Activated T-cell treated with anti-CD3 and anti-CD28 coated beads for 48 hours (primary cell): ENCODE measurements around the gene PLXND1.
"Not testable (repeated sequence)": the region's sequence is repeated elsewhere in the genome, so short reads cannot be mapped to it uniquely, and the experiment has no call there.

Source experiments
- DNase-seq: peaks from one replicate; pipeline ENCODE4 v3.0.0-alpha.2; 2020; ENCODE audit warnings: low read depth

PLXND1 gene

DNA sequence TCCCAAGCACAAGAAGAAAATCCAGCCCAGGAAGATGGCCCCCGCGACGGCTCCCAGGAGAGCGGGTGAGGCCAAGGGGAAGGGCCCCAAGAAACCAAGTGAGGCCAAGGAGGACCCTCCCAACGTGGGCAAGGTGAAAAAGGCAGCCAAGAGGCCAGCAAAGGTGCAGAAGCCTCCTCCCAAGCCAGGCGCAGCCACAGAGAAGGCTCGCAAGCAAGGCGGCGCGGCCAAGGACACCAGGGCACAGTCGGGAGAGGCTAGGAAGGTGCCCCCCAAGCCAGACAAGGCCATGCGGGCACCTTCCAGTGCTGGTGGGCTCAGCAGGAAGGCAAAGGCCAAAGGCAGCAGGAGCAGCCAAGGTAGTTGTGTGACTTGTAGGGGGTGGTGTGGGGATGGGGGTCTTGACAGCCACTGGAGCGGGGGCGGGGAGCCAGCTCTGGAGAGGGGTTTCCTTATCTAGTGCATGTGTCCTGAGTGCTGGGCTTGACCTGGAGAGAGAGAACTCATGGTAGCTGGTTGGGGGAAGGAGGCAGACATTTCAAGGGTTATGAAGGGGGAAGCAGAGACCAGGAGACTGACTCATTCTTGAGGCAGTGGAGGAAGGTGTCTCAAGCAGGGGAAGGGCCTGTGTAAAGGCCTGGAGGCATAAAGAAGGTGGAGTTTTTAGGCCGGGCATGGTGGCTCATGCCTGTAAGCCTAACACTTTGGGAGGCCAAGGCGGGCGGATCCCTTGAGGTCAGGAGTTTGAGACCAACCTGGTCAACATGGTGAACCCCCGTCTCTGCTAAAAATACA lies 57.3 kb downstream of the PLXND1 start:
- DNase-seq, result no peak

DNA sequence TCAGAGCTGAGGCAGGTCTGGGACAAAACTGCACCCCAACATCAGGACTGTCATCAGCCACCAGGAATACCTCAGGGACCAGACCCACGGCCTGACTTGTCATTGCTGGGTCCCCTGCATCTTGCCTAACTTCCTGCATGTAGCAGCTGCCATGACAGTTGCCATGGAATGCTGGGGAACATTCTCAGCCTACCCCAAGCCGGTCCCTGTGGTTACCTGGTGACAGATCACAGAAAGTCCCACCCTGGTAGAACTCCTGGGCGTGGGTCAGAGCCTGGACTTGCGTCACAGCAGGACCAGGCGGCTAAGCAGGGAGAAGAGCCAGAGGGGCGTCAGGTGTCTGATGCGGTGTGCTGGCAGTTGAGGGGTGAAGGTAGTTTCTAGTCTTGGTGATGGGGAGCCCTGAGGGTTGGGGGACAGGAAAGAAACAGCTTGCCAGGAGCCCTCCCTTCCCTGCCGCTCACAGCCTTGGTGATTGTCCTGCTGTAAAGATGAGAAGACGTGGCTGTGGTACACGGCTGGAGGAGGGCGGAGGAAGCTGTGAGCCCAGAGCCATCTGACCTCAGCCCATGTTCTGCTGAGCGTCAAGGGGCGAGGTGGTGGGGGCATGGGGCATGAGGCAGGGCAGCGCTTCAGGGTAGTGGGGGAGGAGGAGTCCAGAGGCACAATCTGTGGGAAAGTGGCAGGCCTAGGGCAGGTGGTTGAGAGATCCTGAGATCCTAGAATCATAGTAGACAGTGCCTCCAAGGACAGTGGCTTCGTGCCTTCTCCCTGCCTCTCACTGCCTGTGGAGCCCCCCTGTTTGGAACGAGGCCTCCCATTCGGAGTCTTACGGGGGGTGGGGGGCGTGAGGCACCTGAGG lies 58.1 kb downstream of the PLXND1 start:
- DNase-seq, result no peak

DNA sequence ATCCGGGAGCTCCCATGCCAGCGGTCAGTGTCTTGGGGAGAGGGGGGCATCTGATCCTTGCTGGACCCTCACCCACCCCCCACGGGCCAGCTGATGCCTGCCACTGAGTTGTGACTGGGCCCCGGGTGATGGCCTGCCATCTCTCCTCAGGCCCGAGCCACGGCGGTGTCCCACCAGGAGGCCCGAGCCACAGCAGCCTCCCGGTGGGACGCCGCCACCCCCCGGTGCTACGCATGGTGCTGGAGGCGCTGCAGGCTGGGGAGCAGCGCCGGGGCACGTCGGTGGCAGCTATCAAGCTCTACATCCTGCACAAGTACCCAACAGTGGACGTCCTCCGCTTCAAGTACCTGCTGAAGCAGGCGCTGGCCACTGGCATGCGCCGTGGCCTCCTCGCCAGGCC lies 59.2 kb downstream of the PLXND1 start:
- DNase-seq, result no peak

DNA sequence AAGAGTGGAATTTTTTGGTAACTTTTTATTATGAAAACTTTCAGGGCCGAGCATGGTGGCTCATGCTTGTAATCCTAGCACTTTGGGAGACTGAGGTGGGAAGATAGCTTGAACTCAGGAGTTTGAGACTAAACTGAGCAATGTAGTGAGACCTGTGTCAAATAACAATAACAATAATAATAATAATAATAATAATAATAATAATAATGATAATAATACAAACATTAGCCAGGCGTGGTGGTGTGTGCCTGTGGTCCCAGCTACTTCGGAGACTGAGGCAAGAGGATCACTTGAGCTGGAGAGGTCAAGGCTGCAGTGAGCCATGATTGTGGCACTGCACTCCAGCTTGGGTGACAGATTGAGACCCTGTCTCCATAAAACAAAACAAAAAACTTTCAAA lies 60.5 kb downstream of the PLXND1 start:
- not testable (repeated sequence) for DNase-seq

DNA sequence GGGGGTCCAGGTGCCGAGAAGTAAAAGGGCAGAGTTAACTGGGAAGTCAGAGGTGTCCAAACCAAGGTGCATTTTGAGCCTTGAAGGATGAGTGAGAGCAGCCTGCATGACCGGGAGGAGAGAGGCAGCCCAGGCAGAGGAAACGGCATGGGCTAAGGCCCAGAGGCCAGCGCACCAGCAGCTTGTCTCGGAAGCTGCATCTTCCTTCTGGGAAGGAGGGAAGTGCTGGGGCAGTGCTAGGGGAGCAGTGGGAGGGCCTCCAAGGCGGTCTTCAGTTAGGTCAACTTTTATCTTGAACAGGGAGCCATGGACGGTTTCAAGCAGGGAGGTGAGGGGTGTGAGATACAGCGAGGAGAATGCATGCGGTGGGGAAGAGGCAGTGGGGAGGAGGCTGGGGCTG lies 62.5 kb downstream of the PLXND1 start:
- no peak for DNase-seq

DNA sequence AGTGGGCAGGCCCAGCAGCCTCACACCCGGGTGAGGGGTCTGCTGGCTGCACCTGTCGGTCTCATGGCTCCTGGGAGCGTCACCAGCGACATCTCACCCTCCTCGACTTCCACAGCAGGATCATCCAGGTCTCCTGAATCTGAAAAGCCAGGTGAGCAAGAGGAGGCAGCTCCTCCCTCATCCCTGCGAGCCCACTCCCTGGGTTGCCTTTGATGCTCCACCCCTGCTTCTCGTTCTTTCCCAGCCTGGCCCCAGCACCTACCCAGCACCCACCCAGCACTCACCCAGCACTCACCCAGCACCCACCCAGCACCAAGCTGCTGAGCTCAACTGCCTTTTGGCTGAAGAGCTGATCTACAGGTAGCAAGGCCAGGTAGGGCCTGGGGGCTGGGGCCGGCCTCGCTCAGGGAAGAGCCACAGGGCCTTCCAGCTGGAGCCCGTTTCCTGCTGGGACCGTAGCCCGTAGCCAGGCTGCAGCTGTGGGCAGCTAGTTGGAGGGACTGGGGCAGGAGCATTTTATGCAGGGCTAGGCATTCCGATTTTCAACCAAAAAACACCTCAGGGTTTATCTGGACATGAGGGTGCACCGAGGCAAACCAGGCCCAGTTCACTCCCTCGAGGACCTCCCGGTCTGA lies 63.2 kb downstream of the PLXND1 start, which contains the start of gene H1-8:
Gene H1-8, plus strand, starts transcription at position 20 of the 635 bp plus-strand sequence. Its CDS starts 44 bp downstream, at position 64.
- no peak for DNase-seq

DNA sequence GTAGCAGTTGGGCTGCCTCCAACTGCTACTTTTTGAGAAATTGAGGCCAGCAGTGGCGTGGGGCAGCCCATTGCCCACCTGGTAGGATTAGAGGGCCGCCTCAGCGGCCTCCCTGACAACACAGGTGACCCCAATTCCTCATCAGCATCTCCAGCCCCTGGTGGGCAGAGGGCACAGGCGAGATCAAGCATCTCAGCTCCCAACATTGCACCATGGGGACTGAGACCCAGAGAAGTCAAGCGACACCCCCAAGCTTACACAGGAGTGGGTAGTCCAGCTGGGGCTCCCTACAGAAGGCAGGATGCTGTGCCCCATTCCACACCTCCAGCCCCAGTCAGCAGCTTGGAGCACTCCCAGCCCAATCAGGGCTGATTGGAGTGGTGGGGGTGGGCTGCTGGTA lies 63.7 kb downstream of the PLXND1 start:
- no peak for DNase-seq

DNA sequence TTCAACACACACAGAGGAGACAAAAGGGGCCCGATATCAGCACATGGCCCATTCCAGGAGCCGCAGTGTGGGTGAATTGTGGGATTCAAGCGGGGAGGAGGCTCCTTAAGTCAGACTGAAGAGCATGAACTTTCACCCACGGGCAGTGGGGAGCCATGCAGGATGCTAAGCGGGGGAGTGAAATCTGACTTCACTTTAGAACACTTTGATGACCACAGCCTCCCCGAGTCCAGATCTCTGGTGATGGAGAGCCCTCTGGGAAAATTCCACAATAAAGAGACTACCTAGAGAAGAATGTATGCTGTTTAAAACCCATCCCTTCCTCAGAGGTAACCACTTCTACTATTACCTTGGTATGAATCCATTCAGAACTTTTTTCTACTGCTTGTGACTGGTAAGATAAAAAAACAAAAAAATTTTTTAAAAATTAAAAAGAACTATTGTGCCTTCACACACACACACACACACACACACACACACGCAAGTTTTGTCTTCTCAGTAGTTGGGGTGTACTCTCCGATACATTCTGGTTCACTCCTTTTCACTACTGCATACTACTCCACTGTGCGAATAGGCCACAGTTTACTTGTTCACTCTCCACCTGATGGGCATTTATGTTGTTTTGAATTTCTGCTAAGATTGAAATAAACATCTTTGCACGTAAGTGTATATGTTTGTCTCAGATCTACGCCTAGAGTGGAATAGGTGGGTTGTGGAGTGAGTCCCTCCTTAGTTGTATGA lies 65.5 kb downstream of the PLXND1 start:
- DNase-seq, result no peak

DNA sequence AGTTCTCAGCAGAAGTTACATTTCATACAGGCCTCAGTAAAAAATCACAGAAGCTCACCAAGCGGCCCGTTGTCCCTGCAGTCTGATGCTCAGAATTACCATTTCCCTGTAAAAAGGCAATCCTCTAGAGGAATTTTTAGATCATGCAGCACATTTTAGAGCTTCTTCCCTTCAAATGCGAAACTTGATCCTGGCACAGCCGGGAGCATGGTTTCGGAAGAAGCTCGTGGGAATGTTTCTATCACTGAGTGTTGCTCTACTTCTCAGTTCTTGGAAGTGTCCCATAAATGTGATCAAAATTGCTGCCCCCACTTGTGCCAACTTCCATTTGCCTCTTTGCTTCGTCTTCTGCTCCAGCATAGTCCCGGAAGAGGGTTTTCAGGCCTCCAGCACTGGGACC lies 67.3 kb downstream of the PLXND1 start:
- DNase-seq, result no peak

DNA sequence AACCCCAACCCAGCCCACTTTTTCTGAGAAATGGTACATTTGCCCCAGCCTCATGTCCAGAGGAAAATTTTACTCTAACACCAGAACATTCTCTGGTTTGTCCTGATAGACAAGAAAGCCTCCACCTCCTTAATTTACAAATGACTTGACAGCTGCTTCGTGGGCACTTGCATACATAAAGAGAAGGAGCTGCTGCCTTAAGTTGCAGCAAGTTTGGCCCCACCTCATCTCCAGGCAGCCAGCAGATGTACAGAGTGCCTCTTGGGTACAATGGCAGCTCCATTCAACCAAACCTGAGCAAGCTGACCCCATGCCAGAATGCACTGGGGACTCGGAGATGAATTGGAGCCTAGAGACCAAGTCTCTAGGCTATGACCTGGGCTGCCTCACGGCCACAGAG lies 69.7 kb downstream of the PLXND1 start:
- DNase-seq, result no peak

DNA sequence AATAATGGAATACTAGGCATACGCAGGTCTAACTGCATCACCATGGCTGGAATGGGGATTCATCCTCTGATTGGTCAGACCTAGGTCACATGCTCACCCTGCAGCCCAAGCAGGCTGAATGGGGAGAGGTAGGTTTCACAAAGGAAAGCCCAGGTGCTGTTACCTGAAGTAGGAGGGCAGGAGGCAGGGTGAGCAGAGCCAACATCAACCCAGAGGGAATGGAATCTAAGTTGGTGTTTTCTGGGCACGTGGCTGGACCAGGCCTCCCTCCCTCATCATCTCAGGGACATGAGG lies 70.2 kb downstream of the PLXND1 start:
- no peak for DNase-seq

DNA sequence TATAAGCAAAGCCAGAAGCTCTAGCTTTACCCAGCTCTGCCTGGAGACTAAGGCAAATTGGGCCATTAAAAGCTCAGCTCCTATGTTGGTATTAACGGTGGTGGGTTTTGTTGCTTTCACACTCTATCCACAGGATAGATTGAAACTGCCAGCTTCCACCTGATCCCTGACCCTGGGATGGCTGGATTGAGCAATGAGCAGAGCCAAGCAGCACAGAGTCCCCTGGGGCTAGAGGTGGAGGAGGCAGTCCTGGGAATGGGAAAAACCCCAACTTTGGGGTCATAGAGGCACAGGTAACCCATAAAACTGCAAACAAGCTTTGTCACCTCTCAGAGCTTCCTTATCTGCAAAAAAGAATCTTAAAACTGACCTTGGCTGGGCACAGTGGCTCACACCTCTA lies 71.4 kb downstream of the PLXND1 start:
- no peak for DNase-seq

DNA sequence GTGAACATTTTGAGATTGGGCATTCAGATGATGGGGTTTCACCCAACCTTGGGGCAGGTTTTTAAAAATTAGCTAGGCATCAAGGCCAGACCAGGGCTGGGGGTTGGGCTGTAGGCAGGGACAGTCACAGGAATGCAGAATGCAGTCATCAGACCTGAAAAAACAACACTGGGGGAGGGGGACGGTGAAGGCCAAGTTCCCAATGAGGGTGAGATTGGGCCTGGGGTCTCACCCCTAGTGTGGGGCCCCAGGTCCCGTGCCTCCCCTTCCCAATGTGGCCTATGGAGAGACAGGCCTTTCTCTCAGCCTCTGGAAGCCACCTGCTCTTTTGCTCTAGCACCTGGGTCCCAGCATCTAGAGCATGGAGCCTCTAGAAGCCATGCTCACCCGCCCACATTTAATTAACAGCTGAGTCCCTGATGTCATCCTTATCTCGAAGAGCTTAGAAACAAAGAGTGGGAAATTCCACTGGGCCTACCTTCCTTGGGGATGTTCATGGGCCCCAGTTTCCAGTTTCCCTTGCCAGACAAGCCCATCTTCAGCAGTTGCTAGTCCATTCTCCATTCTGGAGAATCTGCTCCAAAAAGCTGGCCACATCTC lies 71.9 kb downstream of the PLXND1 start:
- no peak for DNase-seq

DNA sequence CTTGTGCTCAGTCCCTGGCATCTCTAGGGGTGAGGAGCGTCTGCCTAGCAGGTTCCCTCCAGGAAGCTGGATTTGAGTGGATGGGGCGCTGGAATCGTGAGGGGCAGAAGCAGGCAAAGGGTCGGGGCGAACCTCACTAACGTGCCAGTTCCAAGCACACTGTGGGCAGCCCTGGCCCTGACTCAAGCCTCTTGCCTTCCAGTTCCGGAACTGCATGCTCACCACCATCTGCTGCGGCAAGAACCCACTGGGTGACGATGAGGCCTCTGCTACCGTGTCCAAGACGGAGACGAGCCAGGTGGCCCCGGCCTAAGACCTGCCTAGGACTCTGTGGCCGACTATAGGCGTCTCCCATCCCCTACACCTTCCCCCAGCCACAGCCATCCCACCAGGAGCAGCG lies 73.1 kb downstream of the PLXND1 start:
- no peak for DNase-seq

DNA sequence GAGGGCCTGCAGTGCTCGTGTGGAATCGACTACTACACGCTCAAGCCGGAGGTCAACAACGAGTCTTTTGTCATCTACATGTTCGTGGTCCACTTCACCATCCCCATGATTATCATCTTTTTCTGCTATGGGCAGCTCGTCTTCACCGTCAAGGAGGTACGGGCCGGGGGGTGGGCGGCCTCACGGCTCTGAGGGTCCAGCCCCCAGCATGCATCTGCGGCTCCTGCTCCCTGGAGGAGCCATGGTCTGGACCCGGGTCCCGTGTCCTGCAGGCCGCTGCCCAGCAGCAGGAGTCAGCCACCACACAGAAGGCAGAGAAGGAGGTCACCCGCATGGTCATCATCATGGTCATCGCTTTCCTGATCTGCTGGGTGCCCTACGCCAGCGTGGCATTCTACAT lies 74.2 kb downstream of the PLXND1 start:
- DNase-seq, result no peak

DNA sequence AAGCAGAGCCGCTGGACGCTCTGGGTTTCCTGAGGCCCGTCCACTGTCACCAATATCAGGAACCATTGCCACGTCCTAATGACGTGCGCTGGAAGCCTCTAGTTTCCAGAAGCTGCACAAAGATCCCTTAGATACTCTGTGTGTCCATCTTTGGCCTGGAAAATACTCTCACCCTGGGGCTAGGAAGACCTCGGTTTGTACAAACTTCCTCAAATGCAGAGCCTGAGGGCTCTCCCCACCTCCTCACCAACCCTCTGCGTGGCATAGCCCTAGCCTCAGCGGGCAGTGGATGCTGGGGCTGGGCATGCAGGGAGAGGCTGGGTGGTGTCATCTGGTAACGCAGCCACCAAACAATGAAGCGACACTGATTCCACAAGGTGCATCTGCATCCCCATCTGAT lies 74.8 kb downstream of the PLXND1 start:
- DNase-seq, result no peak

DNA sequence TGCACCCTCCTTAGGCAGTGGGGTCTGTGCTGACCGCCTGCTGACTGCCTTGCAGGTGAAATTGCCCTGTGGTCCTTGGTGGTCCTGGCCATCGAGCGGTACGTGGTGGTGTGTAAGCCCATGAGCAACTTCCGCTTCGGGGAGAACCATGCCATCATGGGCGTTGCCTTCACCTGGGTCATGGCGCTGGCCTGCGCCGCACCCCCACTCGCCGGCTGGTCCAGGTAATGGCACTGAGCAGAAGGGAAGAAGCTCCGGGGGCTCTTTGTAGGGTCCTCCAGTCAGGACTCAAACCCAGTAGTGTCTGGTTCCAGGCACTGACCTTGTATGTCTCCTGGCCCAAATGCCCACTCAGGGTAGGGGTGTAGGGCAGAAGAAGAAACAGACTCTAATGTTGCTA lies 75.7 kb downstream of the PLXND1 start:
- DNase-seq, result no peak

DNA sequence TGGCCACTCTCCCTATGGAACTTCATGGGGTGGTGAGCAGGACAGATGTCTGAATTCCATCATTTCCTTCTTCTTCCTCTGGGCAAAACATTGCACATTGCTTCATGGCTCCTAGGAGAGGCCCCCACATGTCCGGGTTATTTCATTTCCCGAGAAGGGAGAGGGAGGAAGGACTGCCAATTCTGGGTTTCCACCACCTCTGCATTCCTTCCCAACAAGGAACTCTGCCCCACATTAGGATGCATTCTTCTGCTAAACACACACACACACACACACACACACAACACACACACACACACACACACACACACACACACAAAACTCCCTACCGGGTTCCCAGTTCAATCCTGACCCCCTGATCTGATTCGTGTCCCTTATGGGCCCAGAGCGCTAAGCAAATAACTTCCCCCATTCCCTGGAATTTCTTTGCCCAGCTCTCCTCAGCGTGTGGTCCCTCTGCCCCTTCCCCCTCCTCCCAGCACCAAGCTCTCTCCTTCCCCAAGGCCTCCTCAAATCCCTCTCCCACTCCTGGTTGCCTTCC lies 76.2 kb downstream of the PLXND1 start:
- DNase-seq, result no peak

DNA sequence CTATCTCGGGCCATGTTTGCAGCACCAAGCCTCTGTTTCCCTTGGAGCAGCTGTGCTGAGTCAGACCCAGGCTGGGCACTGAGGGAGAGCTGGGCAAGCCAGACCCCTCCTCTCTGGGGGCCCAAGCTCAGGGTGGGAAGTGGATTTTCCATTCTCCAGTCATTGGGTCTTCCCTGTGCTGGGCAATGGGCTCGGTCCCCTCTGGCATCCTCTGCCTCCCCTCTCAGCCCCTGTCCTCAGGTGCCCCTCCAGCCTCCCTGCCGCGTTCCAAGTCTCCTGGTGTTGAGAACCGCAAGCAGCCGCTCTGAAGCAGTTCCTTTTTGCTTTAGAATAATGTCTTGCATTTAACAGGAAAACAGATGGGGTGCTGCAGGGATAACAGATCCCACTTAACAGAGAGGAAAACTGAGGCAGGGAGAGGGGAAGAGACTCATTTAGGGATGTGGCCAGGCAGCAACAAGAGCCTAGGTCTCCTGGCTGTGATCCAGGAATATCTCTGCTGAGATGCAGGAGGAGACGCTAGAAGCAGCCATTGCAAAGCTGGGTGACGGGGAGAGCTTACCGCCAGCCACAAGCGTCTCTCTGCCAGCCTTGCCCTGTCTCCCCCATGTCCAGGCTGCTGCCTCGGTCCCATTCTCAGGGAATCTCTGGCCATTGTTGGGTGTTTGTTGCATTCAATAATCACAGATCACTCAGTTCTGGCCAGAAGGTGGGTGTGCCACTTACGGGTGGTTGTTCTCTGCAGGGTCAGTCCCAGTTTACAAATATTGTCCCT lies 76.9 kb downstream of the PLXND1 start:
- DNase-seq, result no peak

DNA sequence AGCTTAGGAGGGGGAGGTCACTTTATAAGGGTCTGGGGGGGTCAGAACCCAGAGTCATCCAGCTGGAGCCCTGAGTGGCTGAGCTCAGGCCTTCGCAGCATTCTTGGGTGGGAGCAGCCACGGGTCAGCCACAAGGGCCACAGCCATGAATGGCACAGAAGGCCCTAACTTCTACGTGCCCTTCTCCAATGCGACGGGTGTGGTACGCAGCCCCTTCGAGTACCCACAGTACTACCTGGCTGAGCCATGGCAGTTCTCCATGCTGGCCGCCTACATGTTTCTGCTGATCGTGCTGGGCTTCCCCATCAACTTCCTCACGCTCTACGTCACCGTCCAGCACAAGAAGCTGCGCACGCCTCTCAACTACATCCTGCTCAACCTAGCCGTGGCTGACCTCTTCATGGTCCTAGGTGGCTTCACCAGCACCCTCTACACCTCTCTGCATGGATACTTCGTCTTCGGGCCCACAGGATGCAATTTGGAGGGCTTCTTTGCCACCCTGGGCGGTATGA lies 77.8 kb downstream of the PLXND1 start, which contains the start of gene RHO:
Gene RHO, plus strand, starts transcription at position 51 of the 512 bp plus-strand sequence. Its CDS starts 95 bp downstream, at position 146.
- DNase-seq, result no peak
